GM21737 (cell line): ENCODE results near the gene L3MBTL3.

Experiments
- ATAC-seq: cut with Tn5 transposase; IDR thresholded peaks from one replicate; pipeline ENCODE4 v1.9.1; 2021; ENCODE audit warnings: mild to moderate bottlenecking, moderate library complexity; ENCODE audit not compliant: unreplicated experiment

The L3MBTL3 gene

GRCh38 chr6:130018292-130018743 lies at the start of gene L3MBTL3:
L3MBTL3 (plus strand) TSS chr6:130018581; CDS start chr6:130042700, 24,119 bp downstream.
- ATAC-seq: peak; percentile 67

- no peak for ATAC-seq
These were observed 49.3 kb upstream of the L3MBTL3 start for GRCh38 chr6:129969064-129969463.

- ATAC-seq: no peak
These were observed 42.3 kb upstream of the L3MBTL3 start for GRCh38 chr6:129976110-129976509.

GRCh38 chr6:129978148-129978916 lies 40.0 kb upstream of the L3MBTL3 start:
- ATAC-seq: no peak

- no peak for ATAC-seq
These were observed 37.6 kb upstream of the L3MBTL3 start for GRCh38 chr6:129980821-129981220.

GRCh38 chr6:129981598-129981997 lies 36.8 kb upstream of the L3MBTL3 start:
- no peak for ATAC-seq

- ATAC-seq: no peak
These were observed 29.0 kb upstream of the L3MBTL3 start for GRCh38 chr6:129989396-129989795.

GRCh38 chr6:129992881-129993280 lies 25.5 kb upstream of the L3MBTL3 start:
- ATAC-seq: no peak

GRCh38 chr6:129994410-129994809 lies 24.0 kb upstream of the L3MBTL3 start:
- ATAC-seq: no peak

GRCh38 chr6:129996387-129996786 lies 22.0 kb upstream of the L3MBTL3 start:
- ATAC-seq: no peak

- ATAC-seq: no peak
These were observed 17.6 kb upstream of the L3MBTL3 start for GRCh38 chr6:130000526-130001421.

- ATAC-seq: no peak
These were observed 10.0 kb upstream of the L3MBTL3 start for GRCh38 chr6:130008236-130008873.

- no peak for ATAC-seq
These were observed 9.2 kb upstream of the L3MBTL3 start for GRCh38 chr6:130009146-130009545.

GRCh38 chr6:130010387-130010786 lies 8.0 kb upstream of the L3MBTL3 start:
- ATAC-seq: no peak

GRCh38 chr6:130012728-130013127 lies 5.7 kb upstream of the L3MBTL3 start:
- no peak for ATAC-seq

GRCh38 chr6:130018744-130019325 lies 454 bp downstream of the L3MBTL3 start:
- peak; percentile 17 for ATAC-seq

GRCh38 chr6:130019326-130020072 lies 1.1 kb downstream of the L3MBTL3 start:
- peak; percentile 23 for ATAC-seq

GRCh38 chr6:130020073-130020906 lies 1.9 kb downstream of the L3MBTL3 start:
- no peak for ATAC-seq

- ATAC-seq: peak; percentile 57
These were observed 2.7 kb downstream of the L3MBTL3 start for GRCh38 chr6:130020907-130021629.
